HEK293 (cell line): ENCODE data around the gene MIF.

Experiments used
- BCL11B ChIP-seq: fragments of 450-650 bp; formaldehyde crosslinking; IDR thresholded peaks from 2 replicates; pipeline ENCODE4 v1.5.1; 2016; ENCODE audit warnings: low read depth, missing biosample characterization, missing genetic modification characterization
- GLI2 ChIP-seq: fragments of 450-650 bp; formaldehyde crosslinking; IDR thresholded peaks from 2 replicates; pipeline ENCODE4; 2017; ENCODE audit warnings: missing biosample characterization, missing genetic modification characterization, low read depth, borderline replicate concordance
- GLI4 ChIP-seq: fragments of 450-650 bp; formaldehyde crosslinking; IDR thresholded peaks from 2 replicates; pipeline ENCODE4 v1.5.1; 2016; ENCODE audit warnings: missing biosample characterization, missing genetic modification characterization
- GLIS2 ChIP-seq: fragments of 450-650 bp; formaldehyde crosslinking; IDR thresholded peaks from 2 replicates; pipeline ENCODE4 v1.5.1; 2016; ENCODE audit warnings: missing biosample characterization, missing genetic modification characterization
- HOXA7 ChIP-seq: sonication (generic); formaldehyde crosslinking; IDR thresholded peaks from 2 replicates; pipeline ENCODE4 v1.8.1; 2022; ENCODE audit warnings: missing genetic modification reagents, borderline replicate concordance
- KLF16 ChIP-seq: fragments of 450-650 bp; formaldehyde crosslinking; IDR thresholded peaks from 2 replicates; pipeline ENCODE4 v1.5.1; 2017; ENCODE audit warnings: missing biosample characterization, missing genetic modification characterization
- MYNN ChIP-seq: fragments of 450-650 bp; formaldehyde crosslinking; IDR thresholded peaks from 2 replicates; pipeline ENCODE4 v1.5.1; 2016; ENCODE audit warnings: missing biosample characterization, missing genetic modification characterization, borderline replicate concordance
- REPIN1 ChIP-seq: fragments of 450-650 bp; formaldehyde crosslinking; IDR thresholded peaks from 2 replicates; pipeline ENCODE4 v1.5.1; 2017; ENCODE audit warnings: missing biosample characterization, missing genetic modification characterization, low read depth
- SCRT2 ChIP-seq: fragments of 450-650 bp; formaldehyde crosslinking; IDR thresholded peaks from 2 replicates; pipeline ENCODE4 v1.5.1; 2016; ENCODE audit warnings: missing biosample characterization, missing genetic modification characterization
- ZBTB7A ChIP-seq: fragments of 450-650 bp; formaldehyde crosslinking; IDR thresholded peaks from 2 replicates; pipeline ENCODE4 v1.5.1; 2016; ENCODE audit warnings: low read depth, missing biosample characterization, missing genetic modification characterization
- ZFP3 ChIP-seq: fragments of 450-650 bp; formaldehyde crosslinking; IDR thresholded peaks from 2 replicates; pipeline ENCODE4 v1.5.1; 2016; ENCODE audit warnings: low read depth, missing biosample characterization, missing genetic modification characterization
- ZNF112 ChIP-seq: fragments of 450-650 bp; formaldehyde crosslinking; IDR thresholded peaks from 2 replicates; pipeline ENCODE4 v1.5.0; 2017; ENCODE audit warnings: missing biosample characterization, missing genetic modification characterization
- ZNF16 ChIP-seq: fragments of 450-650 bp; formaldehyde crosslinking; IDR thresholded peaks from 2 replicates; pipeline ENCODE4 v1.5.1; 2016; ENCODE audit warnings: low read depth, missing biosample characterization, missing genetic modification characterization
- ZNF239 ChIP-seq: fragments of 450-650 bp; formaldehyde crosslinking; IDR thresholded peaks from 2 replicates; pipeline ENCODE4 v1.5.1; 2016; ENCODE audit warnings: missing biosample characterization, missing genetic modification characterization
- ZNF37A ChIP-seq: fragments of 450-650 bp; IDR thresholded peaks from 2 replicates; pipeline ENCODE4 v1.5.1; 2018; ENCODE audit warnings: missing biosample characterization, missing genetic modification characterization
- ZNF416 ChIP-seq: fragments of 450-650 bp; formaldehyde crosslinking; IDR thresholded peaks from 2 replicates; pipeline ENCODE4 v1.5.1; 2016; ENCODE audit warnings: missing biosample characterization, missing genetic modification characterization
- ZNF501 ChIP-seq: fragments of 450-650 bp; formaldehyde crosslinking; IDR thresholded peaks from 2 replicates; pipeline ENCODE4 v1.5.1; 2016; ENCODE audit warnings: missing biosample characterization, missing genetic modification characterization
- ZNF513 ChIP-seq: fragments of 450-650 bp; IDR thresholded peaks from 2 replicates; pipeline ENCODE4 v1.5.1; 2018; ENCODE audit warnings: missing biosample characterization, missing genetic modification characterization
- ZNF561 ChIP-seq: fragments of 450-650 bp; IDR thresholded peaks from 2 replicates; pipeline ENCODE4 v1.5.1; 2018; ENCODE audit warnings: missing biosample characterization, missing genetic modification characterization, borderline replicate concordance
- ZNF658 ChIP-seq: fragments of 450-650 bp; formaldehyde crosslinking; IDR thresholded peaks from 2 replicates; pipeline ENCODE4; 2016; ENCODE audit warnings: missing biosample characterization, missing genetic modification characterization
- ZNF670 ChIP-seq: fragments of 450-650 bp; formaldehyde crosslinking; IDR thresholded peaks from 2 replicates; pipeline ENCODE4 v1.5.1; 2016; ENCODE audit warnings: missing biosample characterization, missing genetic modification characterization, low read depth
- ZNF76 ChIP-seq: fragments of 450-650 bp; formaldehyde crosslinking; IDR thresholded peaks from 2 replicates; pipeline ENCODE4; 2016; ENCODE audit warnings: low read depth, missing biosample characterization, missing genetic modification characterization, borderline replicate concordance
- ZSCAN18 ChIP-seq: fragments of 450-650 bp; formaldehyde crosslinking; IDR thresholded peaks from 2 replicates; pipeline ENCODE4 v1.5.1; 2016; ENCODE audit warnings: missing biosample characterization, missing genetic modification characterization
- TF ChIP-seq, protein P1 (sequence below): fragments of 450-650 bp; formaldehyde crosslinking; IDR thresholded peaks from 2 replicates; pipeline ENCODE4 v1.5.1; 2016; ENCODE audit warnings: missing biosample characterization, missing genetic modification characterization
- TF ChIP-seq, protein P2 (sequence below): fragments of 450-650 bp; formaldehyde crosslinking; IDR thresholded peaks from 2 replicates; pipeline ENCODE4 v1.5.1; 2016; ENCODE audit warnings: missing biosample characterization, missing genetic modification characterization
- TF ChIP-seq, protein P3 (sequence below): fragments of 450-650 bp; formaldehyde crosslinking; IDR thresholded peaks from 2 replicates; pipeline ENCODE4 v1.5.1; 2017; ENCODE audit warnings: missing biosample characterization, missing genetic modification characterization
- TF ChIP-seq, protein P4 (sequence below): fragments of 450-650 bp; formaldehyde crosslinking; IDR thresholded peaks from 2 replicates; pipeline ENCODE4 v1.5.1; 2016; ENCODE audit warnings: missing biosample characterization, missing genetic modification characterization
- TF ChIP-seq, protein P5 (sequence below): fragments of 450-650 bp; IDR thresholded peaks from 2 replicates; pipeline ENCODE4 v1.5.1; 2018; ENCODE audit warnings: missing biosample characterization, mild to moderate bottlenecking, missing genetic modification characterization
- TF ChIP-seq, protein P6 (sequence below): fragments of 450-650 bp; formaldehyde crosslinking; IDR thresholded peaks from 2 replicates; pipeline ENCODE4 v1.5.1; 2016; ENCODE audit warnings: missing biosample characterization, missing genetic modification characterization

Gene MIF

GRCh38 chr22:23913661-23914353, 19.6 kb downstream of the MIF start (continued):
- TF ChIP-seq ZBTB7A (tag by site-specific recombination) (0 out of 2 replicates have a peak, but pooled peaks have one; percentile 43), GLI2 (tag by site-specific recombination) (no peak), BCL11B (tag by site-specific recombination) (no peak), ZNF112 (tag by site-specific recombination) (no peak), ZFP3 (no peak), KLF16 (tag by site-specific recombination) (peak; percentile 83), GLI4 (tag by site-specific recombination) (no peak), ZNF76 (tag by site-specific recombination) (peak; percentile 92), ZNF670 (tag by site-specific recombination) (no peak), ZNF501 (tag by site-specific recombination) (peak; percentile 75; the same call in 1 of the 2 replicates), ZNF16 (tag by site-specific recombination) (0 out of 2 replicates have a peak, but pooled peaks have one; percentile 20), ZNF239 (tag by site-specific recombination) (0 out of 2 replicates have a peak, but pooled peaks have one; percentile 54), REPIN1 (tag by site-specific recombination) (peak; percentile 88; the same call in 1 of the 2 replicates), MYNN (tag by site-specific recombination) (no peak), ZNF513 (tag by site-specific recombination) (no peak), HOXA7 (CRISPR knock-in tag) (no peak), ZNF658 (no peak), SCRT2 (tag by site-specific recombination) (0 out of 2 replicates have a peak, but pooled peaks have one; percentile 46), GLIS2 (tag by site-specific recombination) (peak; percentile 98), ZNF416 (tag by site-specific recombination) (no peak), ZNF37A (tag by site-specific recombination) (no peak), ZSCAN18 (tag by site-specific recombination) (0 out of 2 replicates have a peak, but pooled peaks have one; percentile 62), ZNF561 (no peak; the same call in 1 of the 2 replicates)
- TF ChIP-seq, protein P1, sequence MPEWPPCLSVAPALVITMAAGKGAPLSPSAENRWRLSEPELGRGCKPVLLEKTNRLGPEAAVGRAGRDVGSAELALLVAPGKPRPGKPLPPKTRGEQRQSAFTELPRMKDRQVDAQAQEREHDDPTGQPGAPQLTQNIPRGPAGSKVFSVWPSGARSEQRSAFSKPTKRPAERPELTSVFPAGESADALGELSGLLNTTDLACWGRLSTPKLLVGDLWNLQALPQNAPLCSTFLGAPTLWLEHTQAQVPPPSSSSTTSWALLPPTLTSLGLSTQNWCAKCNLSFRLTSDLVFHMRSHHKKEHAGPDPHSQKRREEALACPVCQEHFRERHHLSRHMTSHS = no peak
- TF ChIP-seq, protein P2, sequence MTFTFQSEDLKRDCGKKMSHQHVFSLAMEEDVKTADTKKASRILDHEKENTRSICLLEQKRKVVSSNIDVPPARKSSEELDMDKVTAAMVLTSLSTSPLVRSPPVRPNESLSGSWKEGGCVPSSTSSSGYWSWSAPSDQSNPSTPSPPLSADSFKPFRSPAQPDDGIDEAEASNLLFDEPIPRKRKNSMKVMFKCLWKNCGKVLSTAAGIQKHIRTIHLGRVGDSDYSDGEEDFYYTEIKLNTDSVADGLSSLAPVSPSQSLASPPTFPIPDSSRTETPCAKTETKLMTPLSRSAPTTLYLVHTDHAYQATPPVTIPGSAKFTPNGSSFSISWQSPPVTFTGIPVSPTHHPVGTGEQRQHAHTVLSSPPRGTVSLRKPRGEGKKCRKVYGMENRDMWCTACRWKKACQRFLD (tag by site-specific recombination) = no peak
- TF ChIP-seq, protein P3, sequence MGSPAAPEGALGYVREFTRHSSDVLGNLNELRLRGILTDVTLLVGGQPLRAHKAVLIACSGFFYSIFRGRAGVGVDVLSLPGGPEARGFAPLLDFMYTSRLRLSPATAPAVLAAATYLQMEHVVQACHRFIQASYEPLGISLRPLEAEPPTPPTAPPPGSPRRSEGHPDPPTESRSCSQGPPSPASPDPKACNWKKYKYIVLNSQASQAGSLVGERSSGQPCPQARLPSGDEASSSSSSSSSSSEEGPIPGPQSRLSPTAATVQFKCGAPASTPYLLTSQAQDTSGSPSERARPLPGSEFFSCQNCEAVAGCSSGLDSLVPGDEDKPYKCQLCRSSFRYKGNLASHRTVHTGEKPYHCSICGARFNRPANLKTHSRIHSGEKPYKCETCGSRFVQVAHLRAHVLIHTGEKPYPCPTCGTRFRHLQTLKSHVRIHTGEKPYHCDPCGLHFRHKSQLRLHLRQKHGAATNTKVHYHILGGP (tag by site-specific recombination) = no peak
- TF ChIP-seq, protein P4, sequence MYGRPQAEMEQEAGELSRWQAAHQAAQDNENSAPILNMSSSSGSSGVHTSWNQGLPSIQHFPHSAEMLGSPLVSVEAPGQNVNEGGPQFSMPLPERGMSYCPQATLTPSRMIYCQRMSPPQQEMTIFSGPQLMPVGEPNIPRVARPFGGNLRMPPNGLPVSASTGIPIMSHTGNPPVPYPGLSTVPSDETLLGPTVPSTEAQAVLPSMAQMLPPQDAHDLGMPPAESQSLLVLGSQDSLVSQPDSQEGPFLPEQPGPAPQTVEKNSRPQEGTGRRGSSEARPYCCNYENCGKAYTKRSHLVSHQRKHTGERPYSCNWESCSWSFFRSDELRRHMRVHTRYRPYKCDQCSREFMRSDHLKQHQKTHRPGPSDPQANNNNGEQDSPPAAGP = no peak; the same call in 1 of the 2 replicates
- TF ChIP-seq, protein P5, sequence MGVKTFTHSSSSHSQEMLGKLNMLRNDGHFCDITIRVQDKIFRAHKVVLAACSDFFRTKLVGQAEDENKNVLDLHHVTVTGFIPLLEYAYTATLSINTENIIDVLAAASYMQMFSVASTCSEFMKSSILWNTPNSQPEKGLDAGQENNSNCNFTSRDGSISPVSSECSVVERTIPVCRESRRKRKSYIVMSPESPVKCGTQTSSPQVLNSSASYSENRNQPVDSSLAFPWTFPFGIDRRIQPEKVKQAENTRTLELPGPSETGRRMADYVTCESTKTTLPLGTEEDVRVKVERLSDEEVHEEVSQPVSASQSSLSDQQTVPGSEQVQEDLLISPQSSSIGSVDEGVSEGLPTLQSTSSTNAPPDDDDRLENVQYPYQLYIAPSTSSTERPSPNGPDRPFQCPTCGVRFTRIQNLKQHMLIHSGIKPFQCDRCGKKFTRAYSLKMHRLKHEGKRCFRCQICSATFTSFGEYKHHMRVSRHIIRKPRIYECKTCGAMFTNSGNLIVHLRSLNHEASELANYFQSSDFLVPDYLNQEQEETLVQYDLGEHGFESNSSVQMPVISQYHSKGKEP = no peak
- TF ChIP-seq, protein P6, sequence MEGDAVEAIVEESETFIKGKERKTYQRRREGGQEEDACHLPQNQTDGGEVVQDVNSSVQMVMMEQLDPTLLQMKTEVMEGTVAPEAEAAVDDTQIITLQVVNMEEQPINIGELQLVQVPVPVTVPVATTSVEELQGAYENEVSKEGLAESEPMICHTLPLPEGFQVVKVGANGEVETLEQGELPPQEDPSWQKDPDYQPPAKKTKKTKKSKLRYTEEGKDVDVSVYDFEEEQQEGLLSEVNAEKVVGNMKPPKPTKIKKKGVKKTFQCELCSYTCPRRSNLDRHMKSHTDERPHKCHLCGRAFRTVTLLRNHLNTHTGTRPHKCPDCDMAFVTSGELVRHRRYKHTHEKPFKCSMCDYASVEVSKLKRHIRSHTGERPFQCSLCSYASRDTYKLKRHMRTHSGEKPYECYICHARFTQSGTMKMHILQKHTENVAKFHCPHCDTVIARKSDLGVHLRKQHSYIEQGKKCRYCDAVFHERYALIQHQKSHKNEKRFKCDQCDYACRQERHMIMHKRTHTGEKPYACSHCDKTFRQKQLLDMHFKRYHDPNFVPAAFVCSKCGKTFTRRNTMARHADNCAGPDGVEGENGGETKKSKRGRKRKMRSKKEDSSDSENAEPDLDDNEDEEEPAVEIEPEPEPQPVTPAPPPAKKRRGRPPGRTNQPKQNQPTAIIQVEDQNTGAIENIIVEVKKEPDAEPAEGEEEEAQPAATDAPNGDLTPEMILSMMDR = 0 out of 2 replicates have a peak, but pooled peaks have one; percentile 42
